Psoas muscle (tissue), 8 donors: ENCODE results near the gene DEPDC5. TPM values are rescaled to one million over a fixed set of nuclear protein-coding genes. Genes with fewer than 3 reads are reported as not detected.

Source experiments
- ATAC-seq, 4 donors: fragments of 200-7000 bp; cut with Tn5 transposase; one replicate each; pipeline ENCODE4 v1.9.1; 2020; ENCODE audit warnings: moderate library complexity in 3 of 4, mild to moderate bottlenecking in 2 of 4
- DNase-seq, 2 donors: peaks; one replicate each; pipeline ENCODE4 v3.0.0-alpha.2; 2020
- H3K27ac ChIP-seq: fragments of 200-600 bp; one replicate; pipeline ENCODE4 v1.8.0; 2022
- H3K27me3 ChIP-seq, 3 donors: fragments of 200-600 bp in 1 of 3; one replicate each; pipeline versions ENCODE4 v1.6.1 to v1.8.0; 2013 to 2022; ENCODE audit warnings: low read length in 2 of 3, mild to moderate bottlenecking in 2 of 3, moderate library complexity in 1 of 3; ENCODE audit not compliant: insufficient read depth in 3 of 3
- H3K36me3 ChIP-seq, 2 donors: fragments of 200-600 bp in 1 of 2; one replicate each; pipeline versions ENCODE4 v1.6.1 to v1.8.0; 2013 to 2022; ENCODE audit warnings: low read depth in 1 of 2, mild to moderate bottlenecking in 1 of 2, moderate library complexity in 1 of 2; ENCODE audit not compliant: insufficient read depth in 1 of 2
- H3K4me1 ChIP-seq: fragments of 200-600 bp; one replicate; pipeline ENCODE4 v1.8.0; 2022
- H3K4me3 ChIP-seq: fragments of 200-600 bp; one replicate; pipeline ENCODE4 v1.8.0; 2022; ENCODE audit warnings: mild to moderate bottlenecking
- H3K9me3 ChIP-seq: fragments of 200-600 bp; one replicate; pipeline ENCODE4 v1.8.0; 2022
- CTCF ChIP-seq: fragments of 200-600 bp; IDR thresholded peaks from one replicate; pipeline ENCODE4 v1.8.0; 2022; ENCODE audit warnings: antibody characterized with exemption
- WGBS, 3 donors: extraction: QIAGEN DNeasy Blood & Tissue Kit; methylation state at CpG; one replicate each; pipeline versions ENCODE4 v1.1.6 to v1.1.7; 2013; 5-methylcytosine and 5-hydroxymethylcytosine counted together
- intact Hi-C, 2 donors: fragments of 100-400 bp; cut with DNase I; formaldehyde crosslinking; loops; one replicate each; pipeline versions ENCODE4 v1.11.0 to v1.14.2; 2022
- polyA plus RNA-seq, 3 donors: library from polyadenylated mRNA; stranded (reverse); fragments of 200-250 nt; gene quantifications; one replicate each; pipeline ENCODE4 v1.2.3, GENCODE V29; 2013
- total RNA-seq, 4 donors: library from RNA; stranded (reverse); fragmentation: NEBNext Ultra II Directional in 2 of 4; extraction: Animal tissue kit (Norgen Biotek cat#: 25700) in 2 of 4; gene quantifications; one replicate each; pipeline versions ENCODE4 v1.2.1 to v1.2.4, GENCODE V29; 2021 to 2023
- donor health status: healthy with polysubstance abuse.
- donor health status: DM: no; HTN: no; CAD: no; lungs with moderate emphysema.
- donor health status: Bipolar disorder and iron deficiency.
- donor health status: healthy.
- donor health status: DM: yes; HTN: yes; CAD: no.
- donor health status: DM: no; HTN: no; CAD: no.
- donor health status: DM: no; HTN: no; CAD: no.
- donor health status: DM: yes; HTN: yes; CAD: no.

DEPDC5 gene
- total and polyA plus RNA-seq, 7 donors = 6.3 to 15.6 (median 9.1) TPM

- WGBS, 3 donors = 64 to 78% (median 76%) methylated on average over 6 of the region's 6 CpGs
- H3K36me3 ChIP-seq = peaks cover 5 to 32% of the 10 kb centered on the region in 2 donors
Observed at GRCh38 chr22:31893460-31893859, 139.6 kb downstream of the DEPDC5 start.

GRCh38 chr22:31895411-31896123 lies 141.7 kb downstream of the DEPDC5 start:
- TF ChIP-seq CTCF = no peak
- intact Hi-C loops = no loop called here

More at GRCh38 chr22:31893460-31893859, 139.6 kb downstream of the DEPDC5 start:
- H3K4me1 ChIP-seq = no peaks in the 10 kb centered on the region
- intact Hi-C loops = no loop called here
- H3K9me3 ChIP-seq = no peaks in the 10 kb centered on the region
- DNase-seq (no peak), ATAC-seq (no peak)
- H3K27me3 ChIP-seq = no peaks in the 10 kb centered on the region
- TF ChIP-seq CTCF = no peak
- no peak overlapping the region for H3K4me3 ChIP-seq
- no peak overlapping the region for H3K27ac ChIP-seq

GRCh38 chr22:31896472-31896871 lies 142.7 kb downstream of the DEPDC5 start:
- intact Hi-C loops = no loop called here
- 91 to 100% (median 94%) methylated on average over 1 of the region's 1 CpG for WGBS, 3 donors
- Histone ChIP-seq H3K4me1 (no peaks in the 10 kb centered on the region), H3K27me3 (no peaks in the 10 kb centered on the region), H3K9me3 (no peaks in the 10 kb centered on the region), H3K4me3 (no peak overlapping the region), H3K27ac (no peak overlapping the region), H3K36me3 (peaks cover 5 to 44% of the 10 kb centered on the region in 2 donors)
- DNase-seq (no peak), ATAC-seq (no peak)
- TF ChIP-seq CTCF = no peak

More at GRCh38 chr22:31895411-31896123, 141.7 kb downstream of the DEPDC5 start:
- Histone ChIP-seq H3K9me3 (no peaks in the 10 kb centered on the region), H3K4me3 (no peak overlapping the region), H3K36me3 (peaks cover 5 to 40% of the 10 kb centered on the region in 2 donors), H3K27me3 (no peaks in the 10 kb centered on the region), H3K4me1 (no peaks in the 10 kb centered on the region), H3K27ac (no peak overlapping the region)
- ATAC-seq (no peak), DNase-seq (no peak)
- 96 to 100% (median 96%) methylated on average over 2 of the region's 2 CpGs for WGBS, 3 donors

GRCh38 chr22:31897842-31898805 lies 144.3 kb downstream of the DEPDC5 start:
- Histone ChIP-seq H3K4me3 (no peak overlapping the region), H3K27ac (no peak overlapping the region), H3K36me3 (peaks cover 5 to 58% of the 10 kb centered on the region in 2 donors), H3K27me3 (no peaks in the 10 kb centered on the region), H3K4me1 (no peaks in the 10 kb centered on the region), H3K9me3 (no peaks in the 10 kb centered on the region)
- ATAC-seq (no peak), DNase-seq (no peak)
- 80 to 82% (median 81%) methylated on average over 16 of the region's 16 CpGs for WGBS, 3 donors
- no peak for TF ChIP-seq CTCF
- intact Hi-C loops = no loop called here
